Astrocyte (in vitro differentiated cells and primary cell): ENCODE measurements around the gene RAC2. TPM values are rescaled to one million over a fixed set of nuclear protein-coding genes. Genes with fewer than 3 reads are reported as not detected.

Source experiments
- DNase-seq: peaks from one replicate; pipeline ENCODE4 v3.0.0-alpha.2; 2010; ENCODE audit warnings: low read depth
- FAIRE-seq: peaks from 2 replicates; lab custom pipeline; 2011; peaks lifted over from hg19 to GRCh38; lab: Jason Lieb, UNC
- H2AFZ ChIP-seq: 2 replicates; pipeline ENCODE4 v1.6.0; 2012; ENCODE audit warnings: low read depth, low read length, inconsistent platforms
- H3K27ac ChIP-seq: 2 replicates; pipeline ENCODE4 v1.5.1; 2011; ENCODE audit warnings: low read depth, low read length, inconsistent platforms
- H3K27me3 ChIP-seq: 2 replicates; pipeline ENCODE4 v1.6.0; 2011; ENCODE audit warnings: low read length, inconsistent platforms; ENCODE audit not compliant: insufficient read depth
- H3K36me3 ChIP-seq: 2 replicates; pipeline ENCODE4 v1.5.1; 2011; ENCODE audit warnings: low read length, inconsistent platforms; ENCODE audit not compliant: insufficient read depth
- H3K4me1 ChIP-seq: 2 replicates; pipeline ENCODE4 v1.5.1; 2011; ENCODE audit warnings: low read length, inconsistent platforms; ENCODE audit not compliant: insufficient read depth
- H3K4me2 ChIP-seq: 2 replicates; pipeline ENCODE4 v1.6.0; 2012; ENCODE audit warnings: low read length, inconsistent platforms
- H3K4me3 ChIP-seq: 2 replicates; pipeline ENCODE4 v1.5.1; 2011; ENCODE audit warnings: low read depth, mild to moderate bottlenecking, low read length, inconsistent platforms; ENCODE audit not compliant: insufficient read depth
- H3K79me2 ChIP-seq: 2 replicates; pipeline ENCODE4 v1.6.0; 2012; ENCODE audit warnings: mild to moderate bottlenecking, low read length, inconsistent platforms; ENCODE audit not compliant: insufficient read depth
- H3K9ac ChIP-seq: 2 replicates; pipeline ENCODE4 v1.6.0; 2012; ENCODE audit warnings: mild to moderate bottlenecking, low read length, inconsistent platforms
- H3K9me3 ChIP-seq: 2 replicates; pipeline ENCODE4 v1.5.1; 2012; ENCODE audit warnings: low read depth, mild to moderate bottlenecking, low read length, inconsistent platforms; ENCODE audit not compliant: insufficient read depth
- H4K20me1 ChIP-seq: 2 replicates; pipeline ENCODE4 v1.6.0; 2012; ENCODE audit warnings: low read length, inconsistent platforms; ENCODE audit not compliant: insufficient read depth
- H3K27ac Mint-ChIP-seq: one replicate; pipeline ENCODE4 v1.8.0; 2021; ENCODE audit warnings: mild to moderate bottlenecking, mixed read lengths; ENCODE audit not compliant: unreplicated experiment
- H3K27me3 Mint-ChIP-seq: one replicate; pipeline ENCODE4 v1.8.0; 2021; ENCODE audit warnings: low read depth, mixed read lengths; ENCODE audit not compliant: unreplicated experiment
- H3K36me3 Mint-ChIP-seq: one replicate; pipeline ENCODE4 v1.8.0; 2021; ENCODE audit warnings: low read depth, mixed read lengths; ENCODE audit not compliant: unreplicated experiment
- H3K4me1 Mint-ChIP-seq: one replicate; pipeline ENCODE4 v1.8.0; 2021; ENCODE audit warnings: low read depth, mixed read lengths; ENCODE audit not compliant: unreplicated experiment
- H3K4me3 Mint-ChIP-seq: one replicate; pipeline ENCODE4 v1.8.0; 2021; ENCODE audit warnings: mild to moderate bottlenecking, moderate library complexity, mixed read lengths; ENCODE audit not compliant: unreplicated experiment
- H3K9me3 Mint-ChIP-seq: one replicate; pipeline ENCODE4 v1.8.0; 2021; ENCODE audit warnings: mild to moderate bottlenecking, mixed read lengths; ENCODE audit not compliant: unreplicated experiment
- EZH2 ChIP-seq: IDR thresholded peaks from 2 replicates; pipeline ENCODE4 v1.6.1; 2012; ENCODE audit warnings: mild to moderate bottlenecking, low read length, inconsistent platforms; ENCODE audit not compliant: insufficient read depth
- total RNA-seq: library from RNA; stranded (reverse); gene quantifications from 2 replicates; pipeline ENCODE4 v1.2.1, GENCODE V29; 2021
- TF ChIP-seq, protein P1 (sequence below): IDR thresholded peaks from 2 replicates; pipeline ENCODE4 v1.5.1; 2011; ENCODE audit warnings: low read depth, mild to moderate bottlenecking, inconsistent platforms, low read length, moderate library complexity; ENCODE audit not compliant: insufficient read depth

Gene RAC2
- total RNA-seq, 1 donor from 2014 or later, result 0.61 TPM

DNA sequence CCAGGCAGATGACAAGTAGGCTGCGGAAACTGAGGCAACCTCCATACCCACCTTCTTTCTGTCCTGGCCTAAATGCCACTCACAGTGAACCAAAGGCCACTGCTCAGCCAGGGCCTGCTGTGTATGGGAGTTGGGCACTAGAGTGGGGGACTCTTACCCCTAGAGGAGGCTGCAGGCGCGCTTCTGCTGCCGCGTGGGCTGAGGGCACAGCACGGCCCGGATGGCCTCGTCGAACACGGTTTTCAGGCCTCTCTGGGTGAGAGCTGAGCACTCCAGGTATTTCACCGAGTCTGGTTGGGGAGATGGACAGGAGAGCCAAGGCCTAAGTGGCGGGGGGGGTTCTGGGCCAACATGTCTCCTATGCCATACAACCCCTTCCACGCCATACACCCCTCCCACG is 17.6 kb downstream of the RAC2 start:
- no peak overlapping the region for H3K4me2 ChIP-seq
- peaks cover 33% of the 10 kb centered on the region for H3K4me1 ChIP-seq
- no peak for TF ChIP-seq EZH2
- TF ChIP-seq, protein P1, sequence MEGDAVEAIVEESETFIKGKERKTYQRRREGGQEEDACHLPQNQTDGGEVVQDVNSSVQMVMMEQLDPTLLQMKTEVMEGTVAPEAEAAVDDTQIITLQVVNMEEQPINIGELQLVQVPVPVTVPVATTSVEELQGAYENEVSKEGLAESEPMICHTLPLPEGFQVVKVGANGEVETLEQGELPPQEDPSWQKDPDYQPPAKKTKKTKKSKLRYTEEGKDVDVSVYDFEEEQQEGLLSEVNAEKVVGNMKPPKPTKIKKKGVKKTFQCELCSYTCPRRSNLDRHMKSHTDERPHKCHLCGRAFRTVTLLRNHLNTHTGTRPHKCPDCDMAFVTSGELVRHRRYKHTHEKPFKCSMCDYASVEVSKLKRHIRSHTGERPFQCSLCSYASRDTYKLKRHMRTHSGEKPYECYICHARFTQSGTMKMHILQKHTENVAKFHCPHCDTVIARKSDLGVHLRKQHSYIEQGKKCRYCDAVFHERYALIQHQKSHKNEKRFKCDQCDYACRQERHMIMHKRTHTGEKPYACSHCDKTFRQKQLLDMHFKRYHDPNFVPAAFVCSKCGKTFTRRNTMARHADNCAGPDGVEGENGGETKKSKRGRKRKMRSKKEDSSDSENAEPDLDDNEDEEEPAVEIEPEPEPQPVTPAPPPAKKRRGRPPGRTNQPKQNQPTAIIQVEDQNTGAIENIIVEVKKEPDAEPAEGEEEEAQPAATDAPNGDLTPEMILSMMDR, result no peak
- no peaks in the 10 kb centered on the region for H3K9me3 ChIP-seq
- Mint-ChIP-seq H3K27ac (no peak overlapping the region), H3K4me3 (no peak overlapping the region), H3K9me3 (peaks cover 5% of the 10 kb centered on the region), H3K36me3 (peaks cover 2% of the 10 kb centered on the region), H3K4me1 (peaks cover 22% of the 10 kb centered on the region), H3K27me3 (peaks cover 41% of the 10 kb centered on the region)
- no peaks in the 10 kb centered on the region for H3K79me2 ChIP-seq
- DNase-seq (no peak), FAIRE-seq (no peak)
- no peaks in the 10 kb centered on the region for H3K36me3 ChIP-seq
- no peaks in the 10 kb centered on the region for H3K27me3 ChIP-seq
- no peak overlapping the region for H3K27ac ChIP-seq
- no peak overlapping the region for H3K9ac ChIP-seq
- H2AFZ ChIP-seq, result no peak overlapping the region
- no peak overlapping the region for H3K4me3 ChIP-seq
- H4K20me1 ChIP-seq, result no peaks in the 10 kb centered on the region

DNA sequence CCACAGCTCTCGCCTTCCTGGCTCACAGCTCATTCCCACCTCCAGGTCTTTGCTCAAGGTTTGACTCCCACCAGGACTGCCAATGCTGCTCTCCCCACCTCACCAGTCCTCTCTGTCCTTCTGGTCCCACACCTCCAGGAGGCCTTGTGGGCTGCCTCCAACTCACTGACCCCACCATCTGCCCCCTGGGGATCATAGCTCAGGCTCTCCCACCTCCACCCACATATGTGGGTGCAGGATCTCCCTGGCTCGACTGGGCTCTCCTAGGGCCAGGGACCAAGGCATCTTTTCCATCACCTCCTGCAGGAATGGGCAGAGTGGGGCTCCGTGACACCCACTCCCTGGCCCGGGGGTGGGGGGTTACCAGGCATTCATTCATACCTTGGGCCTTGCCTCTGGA is 18.0 kb downstream of the RAC2 start:
- Histone ChIP-seq H2AFZ (no peak overlapping the region), H3K9me3 (peaks cover 4% of the 10 kb centered on the region), H3K4me1 (peaks cover 33% of the 10 kb centered on the region), H3K4me3 (no peak overlapping the region), H3K27me3 (no peaks in the 10 kb centered on the region), H3K79me2 (no peaks in the 10 kb centered on the region), H4K20me1 (no peaks in the 10 kb centered on the region), H3K27ac (no peak overlapping the region), H3K4me2 (no peak overlapping the region), H3K9ac (no peak overlapping the region), H3K36me3 (no peaks in the 10 kb centered on the region)
- no peak for DNase-seq
- FAIRE-seq, result no peak
- Mint-ChIP-seq H3K27me3 (peaks cover 37% of the 10 kb centered on the region), H3K36me3 (peaks cover 2% of the 10 kb centered on the region), H3K27ac (no peak overlapping the region), H3K4me3 (no peak overlapping the region), H3K4me1 (peaks cover 22% of the 10 kb centered on the region), H3K9me3 (peaks cover 5% of the 10 kb centered on the region)
- TF ChIP-seq, protein P1, result no peak
- no peak for TF ChIP-seq EZH2

- no peak overlapping the region for H3K4me3 ChIP-seq
- H3K36me3 ChIP-seq, result no peaks in the 10 kb centered on the region
- Mint-ChIP-seq H3K4me3 (no peak overlapping the region), H3K27ac (no peak overlapping the region), H3K36me3 (peaks cover 2% of the 10 kb centered on the region), H3K27me3 (peaks cover 37% of the 10 kb centered on the region), H3K4me1 (peaks cover 22% of the 10 kb centered on the region), H3K9me3 (peaks cover 9% of the 10 kb centered on the region)
- no peak overlapping the region for H2AFZ ChIP-seq
- DNase-seq (no peak), FAIRE-seq (no peak)
- no peaks in the 10 kb centered on the region for H4K20me1 ChIP-seq
- H3K79me2 ChIP-seq, result no peaks in the 10 kb centered on the region
- H3K27ac ChIP-seq, result no peak overlapping the region
- no peak overlapping the region for H3K4me2 ChIP-seq
- H3K9me3 ChIP-seq, result peaks cover 4% of the 10 kb centered on the region
- peaks cover 27% of the 10 kb centered on the region for H3K4me1 ChIP-seq
- TF ChIP-seq, protein P1, result no peak
- no peak for TF ChIP-seq EZH2
- no peaks in the 10 kb centered on the region for H3K27me3 ChIP-seq
- no peak overlapping the region for H3K9ac ChIP-seq
These were observed 18.6 kb downstream of the RAC2 start for GRCh38 chr22:37225481-37225880.
